Tibial artery (tissue), 4 donors: Measurements from ENCODE around the gene SLC7A6OS.
A peak's percentile ranks its signal among the peaks of the same experiment; 100 is the strongest.

Experiments used
- DNase-seq, 2 donors: peaks; one replicate each; pipeline ENCODE4 v3.0.0-alpha.2; 2019
- H3K27ac ChIP-seq, 2 donors: fragments of 200-600 bp; sonication (generic) in 1 of 2; 1 replicate in 1 of 2; 2 replicates in 1 of 2; pipeline ENCODE4 v1.5.1; 2018 to 2019; ENCODE audit warnings: mild to moderate bottlenecking in 1 of 2
- H3K27me3 ChIP-seq, 2 donors: fragments of 200-600 bp; sonication (generic) in 1 of 2; one replicate each; pipeline versions ENCODE4 v1.5.1 to v1.6.0; 2016 to 2019
- H3K36me3 ChIP-seq, 3 donors: fragments of 200-600 bp; sonication (generic) in 2 of 3; one replicate each; pipeline ENCODE4 v1.5.1; 2016 to 2019; ENCODE audit warnings: mild to moderate bottlenecking in 2 of 3
- H3K4me1 ChIP-seq, 4 donors: fragments of 200-600 bp; sonication (generic) in 2 of 4; 1 replicate in 3 of 4; 2 replicates in 1 of 4; pipeline ENCODE4 v1.5.1; 2016 to 2019
- H3K4me3 ChIP-seq, 2 donors: fragments of 200-600 bp; sonication (generic) in 1 of 2; 1 replicate in 1 of 2; 2 replicates in 1 of 2; pipeline ENCODE4 v1.5.1; 2018 to 2019; ENCODE audit warnings: mild to moderate bottlenecking in 2 of 2
- H3K9me3 ChIP-seq, 3 donors: fragments of 200-600 bp; sonication (generic) in 1 of 3; one replicate each; pipeline ENCODE4 v1.5.1; 2016 to 2019
- CTCF ChIP-seq, 2 experiments: fragments of 200-600 bp in 1 of 2; fragments of 450-650 bp in 1 of 2; IDR thresholded peaks; one replicate each; pipeline ENCODE4 v1.5.1; 2017 to 2019; ENCODE audit warnings: antibody characterized with exemption in 2 of 2, mild to moderate bottlenecking in 1 of 2, moderate library complexity in 1 of 2
- intact Hi-C: fragments of 100-400 bp; cut with DNase I; formaldehyde crosslinking; loops from one replicate; pipeline ENCODE4 v1.15.0; 2023; ENCODE audit warnings: low total_unique reads

SLC7A6OS gene

GRCh38 chr16:68324336-68324735 lies 13.6 kb upstream of the SLC7A6OS start:
- Histone ChIP-seq H3K4me3 (no peak overlapping the region), H3K36me3 (peaks cover 11 to 74% (median 36%) of the 10 kb centered on the region in 3 donors), H3K4me1 (no peaks in the 10 kb centered on the region), H3K27ac (no peak overlapping the region), H3K9me3 (no peaks in the 10 kb centered on the region), H3K27me3 (no peaks in the 10 kb centered on the region)
- TF ChIP-seq CTCF (IDR thresholded peaks at IDR 0.05) = no peak
- DNase-seq = peak in 1 of 2 donors; percentile 44
- intact Hi-C loops = no loop called here

- Histone ChIP-seq H3K4me1 (no peaks in the 10 kb centered on the region), H3K27me3 (no peaks in the 10 kb centered on the region), H3K4me3 (no peak overlapping the region), H3K27ac (no peak overlapping the region), H3K9me3 (no peaks in the 10 kb centered on the region), H3K36me3 (peaks cover 4 to 90% (median 47%) of the 10 kb centered on the region in 3 donors)
- DNase-seq = peak in 1 of 2 donors; percentile 21
- no peak for TF ChIP-seq CTCF (IDR thresholded peaks at IDR 0.05)
- intact Hi-C loops = no loop called here
Measured at GRCh38 chr16:68319185-68319908, 8.6 kb upstream of the SLC7A6OS start.

- H3K36me3 ChIP-seq = peaks cover 0 to 46% (median 24%) of the 10 kb centered on the region in 3 donors
- H3K4me1 ChIP-seq = peaks cover 0 to 40% (median 22%) of the 10 kb centered on the region in 4 donors
- no peak for DNase-seq
- intact Hi-C loops = no loop called here
- no peak for TF ChIP-seq CTCF (IDR thresholded peaks at IDR 0.05)
- H3K27me3 ChIP-seq = no peaks in the 10 kb centered on the region
- H3K27ac ChIP-seq = no peak overlapping the region
- no peaks in the 10 kb centered on the region for H3K9me3 ChIP-seq
- no peak overlapping the region for H3K4me3 ChIP-seq
Measured at GRCh38 chr16:68313116-68313515, 2.4 kb upstream of the SLC7A6OS start.

GRCh38 chr16:68310437-68310773 lies 341 bp downstream of the SLC7A6OS start:
- intact Hi-C loops = loop anchor here (1.0 kb wide), 1 partner anchor 46 kb away; the partner anchor contains the start of gene SLC7A6
- no peak for TF ChIP-seq CTCF (IDR thresholded peaks at IDR 0.05)
- Histone ChIP-seq H3K4me1 (peaks cover 0 to 40% (median 22%) of the 10 kb centered on the region in 4 donors), H3K4me3 (peak overlapping the region; percentile 64 to 91), H3K27me3 (no peaks in the 10 kb centered on the region), H3K36me3 (peaks cover 8 to 46% (median 29%) of the 10 kb centered on the region in 3 donors), H3K27ac (peak overlapping the region; percentile 71 to 79), H3K9me3 (no peaks in the 10 kb centered on the region)
- no peak for DNase-seq

- no peaks in the 10 kb centered on the region for H3K27me3 ChIP-seq
- H3K36me3 ChIP-seq = peaks cover 10 to 46% (median 30%) of the 10 kb centered on the region in 3 donors
- peaks cover 0 to 40% (median 22%) of the 10 kb centered on the region in 4 donors for H3K4me1 ChIP-seq
- no peaks in the 10 kb centered on the region for H3K9me3 ChIP-seq
- no peak for DNase-seq
- peak overlapping the region; percentile 71 to 79 for H3K27ac ChIP-seq
- TF ChIP-seq CTCF (IDR thresholded peaks at IDR 0.05) = no peak
- H3K4me3 ChIP-seq = peak overlapping the region; percentile 64 to 91
- intact Hi-C loops = loop anchor here (1.0 kb wide), 1 partner anchor 45 kb away; the partner anchor contains the start of gene SLC7A6
Measured at GRCh38 chr16:68309799-68310198, 947 bp downstream of the SLC7A6OS start.
